B cell (primary cell): ENCODE measurements around the gene RAB9A. TPM values are rescaled to one million over a fixed set of nuclear protein-coding genes. Genes with fewer than 3 reads are reported as not detected.

ENCODE experiments used
- ATAC-seq: fragments of 200-7000 bp; cut with Tn5 transposase; one replicate; pipeline ENCODE4 v1.10.0; 2021; ENCODE audit warnings: low read depth, mild to moderate bottlenecking, moderate number of reproducible peaks, moderate library complexity
- CTCF ChIA-PET: fragments of 350-600 bp; sonication (Branson Sonifier 250); formaldehyde crosslinking; loops from one replicate; lab custom pipeline; 2021; ENCODE audit warnings: antibody characterized with exemption, inconsistent platforms; lab: Charles Lee
- POLR2A ChIA-PET: fragments of 350-600 bp; sonication (Branson Sonifier 250); formaldehyde crosslinking; loops from one replicate; lab custom pipeline; 2021; ENCODE audit warnings: antibody characterized with exemption; lab: Charles Lee
- DNase-seq: peaks from one replicate; pipeline ENCODE4 v3.0.0; 2013
- H2AFZ ChIP-seq: 2 replicates; pipeline ENCODE4 v1.6.1; 2012; ENCODE audit warnings: mild to moderate bottlenecking, low read depth, low read length; ENCODE audit not compliant: insufficient read depth, poor library complexity, severe bottlenecking
- H3K27ac ChIP-seq, 2 donors: 1 replicate in 1 of 2; 2 replicates in 1 of 2; pipeline ENCODE4 v1.5.1; 2012 to 2013; ENCODE audit warnings: low read length in 2 of 2, mild to moderate bottlenecking in 2 of 2, moderate library complexity in 1 of 2
- H3K27me3 ChIP-seq, 4 experiments: fragments of 200-600 bp in 1 of 4; sonication (generic) in 1 of 4; replicated peaks in 1 of 4; 1 replicate in 2 of 4; 2 replicates in 2 of 4; pipeline versions ENCODE4 v1.6.1 to v1.7.0; 2013 to 2016; ENCODE audit warnings: low read length in 3 of 4, mild to moderate bottlenecking in 2 of 4, mixed read lengths in 1 of 4, moderate library complexity in 1 of 4; ENCODE audit not compliant: insufficient read depth in 4 of 4, control insufficient read depth in 3 of 4; ENCODE audit errors: control extremely low read depth in 1 of 4
- H3K36me3 ChIP-seq, 2 experiments: replicated peaks in 1 of 2; 1 replicate in 1 of 2; 2 replicates in 1 of 2; pipeline versions ENCODE4 v1.6.1 to v1.7.1; 2013; ENCODE audit warnings: low read length in 1 of 2; ENCODE audit not compliant: insufficient read depth in 2 of 2, control insufficient read depth in 1 of 2; ENCODE audit errors: control extremely low read depth in 1 of 2, extremely low read depth in 1 of 2
- H3K4me1 ChIP-seq, 2 donors: fragments of 200-600 bp in 1 of 2; sonication (generic) in 1 of 2; 1 replicate in 1 of 2; 2 replicates in 1 of 2; pipeline versions ENCODE4 v1.5.1 to v1.6.1; 2013 to 2017; ENCODE audit warnings: low read length in 2 of 2; ENCODE audit not compliant: control insufficient read depth in 2 of 2, insufficient read depth in 2 of 2
- H3K4me2 ChIP-seq: replicated peaks from 2 replicates; pipeline ENCODE3; 2012; ENCODE audit warnings: mild to moderate bottlenecking, low read depth, low read length; ENCODE audit not compliant: poor library complexity, severe bottlenecking
- H3K4me3 ChIP-seq, 5 experiments: fragments of 200-600 bp in 1 of 5; sonication (generic) in 1 of 5; 1 replicate in 3 of 5; 2 replicates in 2 of 5; pipeline versions ENCODE4 v1.5.1 to v1.7.0; 2011 to 2016; ENCODE audit warnings: low read length in 4 of 5, mild to moderate bottlenecking in 4 of 5, low read depth in 2 of 5, control low read depth in 1 of 5, moderate library complexity in 1 of 5; ENCODE audit not compliant: insufficient read depth in 1 of 5; ENCODE audit errors: control extremely low read depth in 1 of 5, extremely low read depth in 1 of 5
- H3K79me2 ChIP-seq: fragments of 200-600 bp; sonication (generic); one replicate; pipeline ENCODE4 v1.6.0; 2016; ENCODE audit warnings: low read length; ENCODE audit not compliant: control insufficient read depth, insufficient read depth
- H3K9ac ChIP-seq: fragments of 200-600 bp; sonication (generic); 2 replicates; pipeline ENCODE4 v1.6.1; 2017; ENCODE audit warnings: mild to moderate bottlenecking, low read length, moderate library complexity
- H3K9me3 ChIP-seq, 3 donors: one replicate each; pipeline versions ENCODE4 v1.6.1 to v1.7.1; 2013; ENCODE audit warnings: low read length in 2 of 3; ENCODE audit not compliant: control insufficient read depth in 2 of 3, insufficient read depth in 1 of 3; ENCODE audit errors: control extremely low read depth in 1 of 3
- H4K20me1 ChIP-seq: 2 replicates; pipeline ENCODE4 v1.6.0; 2012; ENCODE audit warnings: mild to moderate bottlenecking, low read length; ENCODE audit not compliant: insufficient read depth, control insufficient read depth, poor library complexity, severe bottlenecking
- H3K27ac Mint-ChIP-seq: one replicate; pipeline ENCODE4 v1.8.0; 2021; ENCODE audit warnings: mixed read lengths
- H3K27me3 Mint-ChIP-seq: one replicate; pipeline ENCODE4 v1.8.0; 2021; ENCODE audit warnings: mixed read lengths
- H3K4me1 Mint-ChIP-seq: one replicate; pipeline ENCODE4 v1.8.0; 2021; ENCODE audit warnings: mixed read lengths
- H3K4me3 Mint-ChIP-seq: one replicate; pipeline ENCODE4 v1.8.0; 2021; ENCODE audit warnings: mixed read lengths
- H3K9me3 Mint-ChIP-seq: one replicate; pipeline ENCODE4 v1.8.0; 2022; ENCODE audit warnings: mixed read lengths; ENCODE audit not compliant: insufficient read depth
- CTCF ChIP-seq: fragments of 200-600 bp; IDR thresholded peaks from one replicate; pipeline ENCODE4 v1.8.0; 2022; ENCODE audit warnings: antibody characterized with exemption, mild to moderate bottlenecking
- EZH2 ChIP-seq: IDR thresholded peaks from 2 replicates; pipeline ENCODE4 v1.6.1; 2012; ENCODE audit warnings: borderline replicate concordance, low read depth, mild to moderate bottlenecking, moderate library complexity, low read length; ENCODE audit not compliant: insufficient read depth, poor library complexity, severe bottlenecking
- WGBS: methylation state at CpG from one replicate; pipeline ENCODE4 v1.1.5; 2013; ENCODE audit warnings: missing lambda C conversion rate; ENCODE audit not compliant: insufficient coverage; 5-methylcytosine and 5-hydroxymethylcytosine counted together
- intact Hi-C: fragments of 100-400 bp; cut with micrococcal nuclease; formaldehyde crosslinking; loops from one replicate; pipeline ENCODE4 v1.10.0; 2022
- polyA plus RNA-seq: library from polyadenylated mRNA; depleted of rRNA; stranded (reverse); fragments of >200 nt; gene quantifications from 2 replicates; pipeline ENCODE4 v1.2.3, GENCODE V29; 2012
- total RNA-seq, 2 donors: library from RNA; stranded (reverse); fragments of 120-200 nt in 1 of 2; gene quantifications; 1 replicate in 1 of 2; 2 replicates in 1 of 2; pipeline versions ENCODE4 v1.2.3 to v1.2.4, GENCODE V29; 2013 to 2022

RAB9A gene
- total and polyA plus RNA-seq, 2 donors (not counting 1 experiment from before 2014, with no cell fraction given), result 11.9 to 16.7 TPM

- no peak overlapping the region for H3K4me3 Mint-ChIP-seq
- POLR2A ChIA-PET, result interaction anchor here (0.6 kb wide), 1 partner anchor 35 kb away, joined by 4 read pairs; no protein-coding TSS in a partner anchor
- H3K4me2 ChIP-seq, result no peak overlapping the region
- peaks cover 16% of the 10 kb centered on the region for H4K20me1 ChIP-seq
- TF ChIP-seq EZH2, result no peak
- TF ChIP-seq CTCF, result no peak
- CTCF ChIA-PET, result interaction anchor here (2.1 kb wide), 1 partner anchor 17 kb away, joined by 4 read pairs; the partner anchor contains the start of genes OFD1 and TRAPPC2
- no peak overlapping the region for H3K4me3 ChIP-seq
- H3K4me1 ChIP-seq, result no peaks in the 10 kb centered on the region
- no peaks in the 10 kb centered on the region for H3K9me3 ChIP-seq
- peaks cover 4% of the 10 kb centered on the region for H3K4me1 Mint-ChIP-seq
- peaks cover 0 to 40% of the 10 kb centered on the region in 2 experiments for H3K36me3 ChIP-seq
- WGBS, result 96% methylated on average over 4 of the region's 9 CpGs
- H3K27me3 ChIP-seq, result no peaks in the 10 kb centered on the region
- intact Hi-C loops, result no loop called here
- H3K27ac ChIP-seq, result no peak overlapping the region
- ATAC-seq (no peak), DNase-seq (no peak)
- no peaks in the 10 kb centered on the region for H3K27me3 Mint-ChIP-seq
- H3K9me3 Mint-ChIP-seq, result no peaks in the 10 kb centered on the region
- H3K79me2 ChIP-seq, result peaks cover 11% of the 10 kb centered on the region
- no peak overlapping the region for H3K27ac Mint-ChIP-seq
- no peak overlapping the region for H2AFZ ChIP-seq
- no peak overlapping the region for H3K9ac ChIP-seq
Observed at GRCh38 chrX:13716455-13716854, 27.5 kb downstream of the RAB9A start.

GRCh38 chrX:13716905-13717304 lies 28.0 kb downstream of the RAB9A start:
- TF ChIP-seq CTCF (no peak), EZH2 (no peak)
- H3K27ac ChIP-seq, result no peak overlapping the region
- no peak overlapping the region for H3K4me2 ChIP-seq
- Mint-ChIP-seq H3K27me3 (no peaks in the 10 kb centered on the region), H3K4me1 (peaks cover 7% of the 10 kb centered on the region), H3K4me3 (no peak overlapping the region), H3K9me3 (no peaks in the 10 kb centered on the region), H3K27ac (no peak overlapping the region)
- intact Hi-C loops, result no loop called here
- no peak overlapping the region for H3K4me3 ChIP-seq
- no peak overlapping the region for H3K9ac ChIP-seq
- ChIA-PET CTCF (interaction anchor here (2.1 kb wide), 1 partner anchor 17 kb away, joined by 4 read pairs; the partner anchor contains the start of genes OFD1 and TRAPPC2), POLR2A (no interaction called here)
- H3K79me2 ChIP-seq, result peaks cover 12% of the 10 kb centered on the region
- H3K36me3 ChIP-seq, result peaks cover 0 to 35% of the 10 kb centered on the region in 2 experiments
- H3K4me1 ChIP-seq, result peaks cover 0 to 3% of the 10 kb centered on the region in 2 donors
- no peaks in the 10 kb centered on the region for H3K27me3 ChIP-seq
- H4K20me1 ChIP-seq, result peaks cover 20% of the 10 kb centered on the region
- H3K9me3 ChIP-seq, result no peaks in the 10 kb centered on the region
- WGBS, result 100% methylated on average over 1 of the region's 6 CpGs
- ATAC-seq, result no peak
- no peak for DNase-seq
- H2AFZ ChIP-seq, result no peak overlapping the region
